GM19395 (cell line): Measurements from ENCODE around the gene TBX6.
A peak's percentile ranks its signal among the peaks of the same experiment; 100 is the strongest.

Source experiments
- ATAC-seq: cut with Tn5 transposase; IDR thresholded peaks from one replicate; pipeline ENCODE4 v1.9.1; 2021; ENCODE audit warnings: mild to moderate bottlenecking, moderate library complexity; ENCODE audit not compliant: unreplicated experiment

Gene TBX6

GRCh38 chr16:30114411-30114810, 22.7 kb upstream of the TBX6 start:
- no peak for ATAC-seq

GRCh38 chr16:30113711-30114333, 22.1 kb upstream of the TBX6 start:
- no peak for ATAC-seq

DNA sequence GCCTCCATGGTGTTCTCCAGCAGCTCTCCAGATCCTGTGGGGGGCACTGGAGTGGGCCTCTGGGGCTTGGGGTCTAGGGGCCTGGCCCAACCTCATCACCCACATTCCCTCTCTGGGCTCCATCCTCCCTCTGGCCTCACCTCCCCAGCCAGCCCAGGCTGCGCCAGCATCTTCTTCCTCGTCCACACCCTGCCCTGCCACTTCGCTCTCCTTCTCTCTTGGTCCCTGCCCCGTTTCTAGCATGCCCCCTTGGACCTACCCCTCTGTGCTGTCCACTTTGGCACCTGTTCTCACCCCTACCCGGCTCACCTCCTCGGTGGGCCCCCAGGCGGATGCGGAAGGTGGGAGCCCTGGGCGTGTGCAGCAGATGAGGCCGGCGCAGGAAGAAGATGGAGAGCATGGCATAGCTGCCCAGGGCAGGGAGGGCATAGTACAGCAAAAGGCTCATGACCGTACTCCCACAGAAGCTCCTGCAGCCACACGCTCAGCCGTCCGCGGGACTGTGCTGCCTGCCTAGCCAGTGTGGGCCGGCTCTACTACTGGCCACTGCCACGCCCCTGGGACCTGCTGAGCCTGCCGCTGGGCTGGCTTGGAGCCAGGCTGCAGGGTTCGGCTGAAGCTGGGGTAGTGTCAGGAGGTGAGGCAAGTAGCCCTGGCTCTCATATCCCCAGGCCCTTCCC, 21.4 kb upstream of the TBX6 start, which contains the start of gene GDPD3:
TSS of gene GDPD3 (minus strand) at position 507 of the 680 bp plus-strand sequence. CDS start at position 448, 59 bp downstream.
- no peak for ATAC-seq

DNA sequence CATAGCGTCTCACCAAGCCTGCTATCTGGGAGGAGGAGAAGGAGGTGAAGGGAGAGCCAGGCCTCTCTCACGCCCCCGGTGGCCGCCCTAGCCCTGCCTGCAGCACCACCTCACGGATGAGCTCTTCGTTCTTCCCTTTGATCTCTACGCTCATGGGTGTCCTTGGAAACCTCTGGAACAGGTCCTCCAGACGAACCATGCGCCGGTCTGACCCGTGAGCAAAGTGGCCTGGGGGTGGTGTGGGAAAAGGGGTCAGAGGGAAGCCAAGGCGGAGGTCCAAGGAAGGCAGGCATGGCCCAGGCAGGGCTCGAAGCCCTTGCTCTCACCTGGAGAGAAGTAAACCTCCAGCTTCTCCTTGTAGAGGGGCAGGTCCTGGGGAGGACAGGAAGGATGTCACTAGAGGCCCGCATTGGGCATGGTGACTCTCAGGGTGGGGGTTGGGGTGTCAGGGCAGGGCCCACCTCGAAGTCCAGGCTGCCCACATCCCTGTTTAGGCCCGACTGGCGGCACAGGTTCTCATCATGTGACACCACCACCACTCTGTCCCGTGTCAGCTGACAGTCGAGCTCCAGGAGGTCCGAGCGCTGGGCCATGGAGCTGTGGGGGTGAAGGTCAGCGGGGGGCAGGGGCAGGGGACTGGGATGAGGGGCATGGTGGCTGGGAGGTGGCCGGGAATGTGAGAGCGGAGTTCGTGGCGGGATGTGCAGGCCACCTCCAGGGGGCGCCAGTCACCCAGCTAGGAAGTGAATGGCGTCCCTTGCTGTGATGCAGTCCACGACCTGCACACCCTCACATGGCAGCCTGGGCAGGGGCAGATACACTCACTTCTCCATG, 20.7 kb upstream of the TBX6 start:
- ATAC-seq, result no peak

DNA sequence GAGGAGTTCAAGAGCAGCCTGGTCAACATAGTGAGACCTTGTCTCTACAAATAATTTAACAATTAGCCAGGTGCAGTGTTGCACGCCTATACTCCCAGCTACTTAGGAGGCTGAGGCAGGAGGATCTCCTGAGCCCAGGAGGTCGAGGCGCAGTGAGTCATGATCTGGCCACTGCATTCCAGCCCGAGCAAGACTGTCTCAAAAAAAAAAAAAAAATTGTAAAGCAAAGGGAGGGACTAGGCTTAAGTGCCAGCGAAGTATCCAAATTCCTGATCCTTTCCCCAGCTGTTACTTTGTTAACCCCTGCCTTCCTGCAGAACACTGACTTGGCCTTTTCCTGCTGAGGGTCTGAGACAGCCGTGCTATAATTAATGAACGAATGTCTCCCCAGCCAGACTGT, 18.9 kb upstream of the TBX6 start:
- no peak for ATAC-seq

GRCh38 chr16:30108059-30108850, 16.5 kb upstream of the TBX6 start:
- ATAC-seq, result no peak

DNA sequence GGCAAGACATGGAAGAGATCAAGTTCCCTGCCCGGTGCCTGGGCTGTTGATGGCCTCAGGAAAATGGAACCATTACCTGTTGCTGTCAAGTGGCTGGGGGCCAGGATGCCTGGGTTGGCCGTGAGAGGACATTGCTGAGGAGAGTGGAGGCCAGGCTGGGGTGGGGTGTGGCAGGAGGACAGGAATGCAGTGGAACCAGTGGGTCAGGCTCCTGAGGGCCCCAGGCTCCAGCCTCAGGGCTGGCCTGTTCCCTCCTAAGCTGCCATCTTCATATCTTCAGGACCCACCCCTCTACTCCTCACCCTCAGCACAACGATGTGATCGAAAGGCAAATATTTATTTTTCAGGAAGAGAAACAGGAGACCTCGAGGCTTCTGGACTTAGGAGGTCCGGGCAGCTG, 12.8 kb upstream of the TBX6 start:
- ATAC-seq, result no peak

DNA sequence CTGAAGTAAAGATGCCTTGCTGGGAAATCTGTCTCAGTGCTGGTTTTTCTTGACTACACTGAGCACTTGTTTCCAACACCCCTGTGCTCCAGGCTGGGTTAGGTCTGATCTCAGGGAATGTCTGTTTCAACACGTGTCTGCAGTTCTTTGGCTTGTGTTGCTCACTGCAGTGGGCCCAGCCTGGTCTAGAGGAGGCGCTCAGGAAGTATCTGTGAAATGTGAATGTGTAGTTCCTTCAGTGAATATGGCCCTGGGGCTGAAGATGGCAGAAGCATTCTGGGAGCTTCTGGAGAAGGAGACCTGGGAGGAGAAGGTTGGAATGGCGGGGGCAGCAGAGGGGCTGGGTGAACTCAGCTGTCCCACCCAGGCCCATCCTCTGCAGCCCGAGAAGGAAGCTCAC, 12.4 kb upstream of the TBX6 start:
- ATAC-seq, result no peak

DNA sequence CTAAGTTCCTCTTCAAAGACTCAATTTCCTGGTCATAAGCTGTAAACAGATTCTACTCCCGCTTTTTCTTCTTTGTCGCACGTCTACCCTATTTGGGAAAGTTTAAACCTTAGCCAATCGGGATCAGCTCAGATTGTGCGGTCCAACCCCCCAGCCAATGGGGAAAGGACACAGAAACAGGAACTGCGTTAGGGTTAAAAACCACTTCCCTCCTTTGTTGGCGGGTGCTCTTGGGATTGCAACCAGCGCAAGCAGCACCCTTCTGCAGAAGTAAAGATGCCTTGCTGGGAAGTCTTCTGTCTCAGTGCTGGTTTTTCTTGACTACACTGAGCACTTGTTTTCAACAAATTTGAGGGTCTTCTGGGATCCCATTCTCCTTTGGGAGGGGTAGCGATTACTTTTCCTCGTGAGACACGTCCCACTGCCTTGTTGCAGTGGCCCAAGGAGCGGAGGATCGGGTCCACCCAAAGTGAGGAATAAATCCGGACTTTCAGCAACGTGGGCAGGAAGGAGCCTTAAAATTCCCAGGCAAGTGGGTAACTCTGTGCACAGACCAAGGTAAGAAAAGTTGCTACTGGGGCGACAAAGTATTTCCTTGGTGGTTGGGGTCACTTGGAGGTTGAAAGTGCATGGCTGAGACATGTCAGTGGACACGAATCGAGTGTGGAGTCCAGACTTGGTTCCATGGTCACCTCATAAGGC, 5.3 kb upstream of the TBX6 start:
- no peak for ATAC-seq

- peak; percentile 40 for ATAC-seq
These were observed 4.6 kb upstream of the TBX6 start, which contains the start of gene YPEL3 for GRCh38 chr16:30096105-30096861. Gene YPEL3, minus strand, starts transcription at chr16:30096213. Its CDS starts 731 bp downstream, at chr16:30095482.

- ATAC-seq, result no peak
These were observed 3.7 kb upstream of the TBX6 start for GRCh38 chr16:30095166-30096078.

- ATAC-seq, result no peak
These were observed 2.9 kb upstream of the TBX6 start for GRCh38 chr16:30094541-30095165.

DNA sequence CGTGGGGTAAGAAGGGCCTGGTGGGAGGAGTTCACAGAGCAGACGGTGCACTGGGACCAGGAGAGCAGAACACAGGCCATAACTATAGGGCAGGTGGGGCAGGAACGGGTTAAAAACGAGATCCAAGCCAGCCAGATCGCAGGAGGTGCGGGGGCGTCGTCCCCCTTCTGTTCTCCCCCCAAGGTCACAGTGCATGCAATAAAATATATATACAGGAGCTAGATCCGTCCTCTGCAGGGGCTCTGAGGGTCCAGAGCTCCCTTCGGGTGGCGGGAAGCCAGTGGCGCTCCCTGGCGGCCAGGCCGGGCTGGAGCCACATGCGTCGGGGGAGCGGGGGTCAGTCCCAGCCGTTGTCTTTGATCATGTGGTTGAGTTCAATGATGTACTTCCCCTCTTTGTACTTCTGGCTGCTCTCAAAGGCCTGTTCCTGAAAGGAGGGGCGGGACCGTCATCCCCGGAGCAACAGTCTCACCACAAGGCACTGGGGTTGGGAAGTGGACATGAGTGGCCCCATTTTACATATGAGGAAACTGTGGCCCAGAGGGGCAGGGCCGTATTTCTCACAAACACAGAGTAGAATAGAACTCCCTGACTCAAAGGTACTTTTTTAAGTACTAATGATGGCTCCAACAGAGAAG, 768 bp upstream of the TBX6 start:
- peak; percentile 50 for ATAC-seq

- no peak for ATAC-seq
These were observed 953 bp downstream of the TBX6 start for GRCh38 chr16:30090610-30091331.

DNA sequence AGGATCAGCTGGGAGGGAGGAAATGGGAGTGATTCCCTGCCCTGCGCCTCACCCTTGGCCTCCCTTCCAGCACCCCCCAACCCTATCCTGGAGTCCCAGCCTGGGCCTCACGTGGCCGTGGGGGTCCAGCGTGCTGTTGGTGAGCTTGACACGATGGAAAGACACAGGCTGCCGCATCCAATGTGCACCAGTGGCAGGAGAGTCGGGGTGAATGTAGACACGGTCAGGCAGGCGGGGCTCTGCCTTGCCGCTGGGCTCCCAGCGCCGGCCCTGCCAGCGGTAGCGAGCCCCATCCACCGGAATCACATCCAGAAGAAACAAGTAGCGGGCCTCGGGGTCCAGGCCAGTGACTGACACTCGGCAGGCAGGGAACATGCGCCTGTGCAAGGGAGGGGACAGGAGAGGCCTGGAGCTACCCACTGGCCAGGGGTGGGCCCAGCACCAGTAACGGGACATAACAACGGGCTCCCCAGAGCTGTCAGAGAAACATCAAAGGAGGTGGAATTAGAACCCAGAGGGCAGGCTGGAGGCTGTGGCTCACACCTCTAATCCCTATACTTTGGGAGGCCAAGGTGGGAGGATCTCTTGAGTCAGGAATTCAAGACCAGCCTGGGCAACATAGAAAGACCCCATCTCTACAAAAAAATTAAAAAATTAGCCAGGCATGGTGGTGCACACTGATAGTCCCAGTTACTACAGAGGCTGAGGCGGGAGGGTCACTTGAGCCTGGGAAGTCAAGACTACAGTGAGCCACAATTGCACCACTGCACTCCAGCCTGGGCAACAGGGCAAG, 2.7 kb downstream of the TBX6 start:
- ATAC-seq, result no peak

DNA sequence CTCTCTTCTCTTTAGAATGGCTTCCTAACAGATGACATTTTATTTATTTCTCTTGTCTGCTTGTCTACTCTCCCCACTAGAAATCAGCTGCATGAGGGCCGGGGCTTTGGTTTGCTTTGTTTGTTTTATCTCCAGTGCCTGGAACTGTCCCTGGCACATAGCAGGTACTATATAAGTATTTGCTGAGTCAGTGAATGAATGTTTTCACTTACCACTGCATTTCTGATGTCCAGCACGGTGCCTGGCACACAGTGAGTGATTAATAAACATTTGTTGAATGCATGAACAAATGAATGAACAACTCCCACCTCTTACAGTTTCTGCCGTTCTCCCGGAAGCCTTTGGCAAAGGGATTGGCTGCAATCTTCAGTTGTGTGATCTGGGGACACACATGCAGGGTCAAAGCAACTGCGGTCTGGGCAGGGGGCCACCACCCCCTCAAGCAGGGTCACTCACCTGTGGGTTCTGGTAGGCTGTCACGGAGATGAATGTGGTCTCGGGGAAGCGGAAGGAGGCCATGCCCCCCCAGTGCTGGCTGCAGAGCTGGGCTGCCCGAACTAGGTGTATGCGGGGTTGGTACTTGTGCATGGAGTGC, 3.4 kb downstream of the TBX6 start:
- no peak for ATAC-seq
